ENCODE measurements around the gene OTUD5.

- TF ChIP-seq CTCF (conservative IDR thresholded peaks at IDR 0.05; ENCODE audit: low read depth, low read length) (no peak), EZH2 (IDR thresholded peaks at IDR 0.05; ENCODE audit: low read length, unreplicated experiment) (no peak), EZH2phosphoT487 (IDR thresholded peaks at IDR 0.05; ENCODE audit: borderline replicate concordance, low read length) (no peak)
These were observed 2.9 kb upstream of the OTUD5 start for GRCh38 chrX:48960291-48960690.

All from PC-3 (cell line).